Vagina (tissue), 2 donors: ENCODE results near the gene TENT5C.

Source experiments
- POLR2AphosphoS5 ChIP-seq, 2 donors: sonication (generic); formaldehyde crosslinking; IDR thresholded peaks; one replicate each; pipeline ENCODE4 v1.9.0; 2017; ENCODE audit warnings: antibody characterized with exemption in 2 of 2, mild to moderate bottlenecking in 2 of 2, low read depth in 1 of 2; ENCODE audit not compliant: insufficient read depth in 1 of 2
- TF ChIP-seq, protein P1 (sequence below), 3 experiments: fragments of 450-650 bp in 2 of 3; fragments of 200-600 bp in 1 of 3; sonication (generic) in 1 of 3; IDR thresholded peaks; one replicate each; pipeline ENCODE4 v1.5.1; 2017 to 2019; ENCODE audit warnings: antibody characterized with exemption in 3 of 3, mild to moderate bottlenecking in 2 of 3, moderate library complexity in 2 of 3

GRCh38 chr1:117608758-117609157 lies 2.9 kb downstream of the TENT5C start:
- TF ChIP-seq POLR2AphosphoS5 (IDR thresholded peaks at IDR 0.05; ENCODE audit: insufficient read depth in 1 of 2, low read depth in 1 of 2), result no peak
- TF ChIP-seq, protein P1, sequence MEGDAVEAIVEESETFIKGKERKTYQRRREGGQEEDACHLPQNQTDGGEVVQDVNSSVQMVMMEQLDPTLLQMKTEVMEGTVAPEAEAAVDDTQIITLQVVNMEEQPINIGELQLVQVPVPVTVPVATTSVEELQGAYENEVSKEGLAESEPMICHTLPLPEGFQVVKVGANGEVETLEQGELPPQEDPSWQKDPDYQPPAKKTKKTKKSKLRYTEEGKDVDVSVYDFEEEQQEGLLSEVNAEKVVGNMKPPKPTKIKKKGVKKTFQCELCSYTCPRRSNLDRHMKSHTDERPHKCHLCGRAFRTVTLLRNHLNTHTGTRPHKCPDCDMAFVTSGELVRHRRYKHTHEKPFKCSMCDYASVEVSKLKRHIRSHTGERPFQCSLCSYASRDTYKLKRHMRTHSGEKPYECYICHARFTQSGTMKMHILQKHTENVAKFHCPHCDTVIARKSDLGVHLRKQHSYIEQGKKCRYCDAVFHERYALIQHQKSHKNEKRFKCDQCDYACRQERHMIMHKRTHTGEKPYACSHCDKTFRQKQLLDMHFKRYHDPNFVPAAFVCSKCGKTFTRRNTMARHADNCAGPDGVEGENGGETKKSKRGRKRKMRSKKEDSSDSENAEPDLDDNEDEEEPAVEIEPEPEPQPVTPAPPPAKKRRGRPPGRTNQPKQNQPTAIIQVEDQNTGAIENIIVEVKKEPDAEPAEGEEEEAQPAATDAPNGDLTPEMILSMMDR (IDR thresholded peaks at IDR 0.05), result no peak
